Measurements from ENCODE around the gene SEC24B. TPM values are rescaled to one million over a fixed set of nuclear protein-coding genes. Genes with fewer than 3 reads are reported as not detected.

Gene SEC24B
- polyA plus RNA-seq, 1 donor from 2014 or later: 20.4 TPM

GRCh38 chr4:109552237-109552636, 118.6 kb downstream of the SEC24B start:
- Histone ChIP-seq H4K20me1 (ENCODE audit: insufficient read depth) (no peaks in the 10 kb centered on the region), H3K27ac (ENCODE audit: low read length) (no peak overlapping the region), H3K9me2 (ENCODE audit: insufficient read depth, low read length) (no peaks in the 10 kb centered on the region), H3F3A (ENCODE audit: insufficient read depth, low read length, poor library complexity, severe bottlenecking) (no peaks in the 10 kb centered on the region), H3K27me3 (ENCODE audit: insufficient read depth, low read depth, low read length) (no peaks in the 10 kb centered on the region), H3K9me3 (ENCODE audit: low read length) (no peaks in the 10 kb centered on the region), H3K79me2 (replicated peaks; ENCODE audit: insufficient read depth, low read length) (no peaks in the 10 kb centered on the region), H3K4me2 (ENCODE audit: low read length) (no peak overlapping the region), H2AFZ (ENCODE audit: low read depth, low read length) (no peak overlapping the region), H3K36me3 (ENCODE audit: insufficient read depth, low read length) (no peaks in the 10 kb centered on the region), H3K4me3 (ENCODE audit: low read length) (no peak overlapping the region), H3K9ac (ENCODE audit: low read length) (no peak overlapping the region)
- TF ChIP-seq RAD21 (conservative IDR thresholded peaks at IDR 0.05): no peak
- no peak for TF ChIP-seq REST (IDR thresholded peaks at IDR 0.05; ENCODE audit: borderline replicate concordance)
- TF ChIP-seq EP300 (conservative IDR thresholded peaks at IDR 0.05; ENCODE audit: poor library complexity, severe bottlenecking): no peak
- no peak for TF ChIP-seq POLR2AphosphoS5 (IDR thresholded peaks at IDR 0.05)
- TF ChIP-seq SMC3 (conservative IDR thresholded peaks at IDR 0.05; ENCODE audit: poor library complexity): no peak
- TF ChIP-seq MXI1 (conservative IDR thresholded peaks at IDR 0.05; ENCODE audit: poor library complexity, severe bottlenecking): no peak
- TF ChIP-seq EZH2 (IDR thresholded peaks at IDR 0.05; ENCODE audit: borderline replicate concordance, insufficient read depth, low read length, poor library complexity, severe bottlenecking): no peak
- TF ChIP-seq CTCF (IDR thresholded peaks at IDR 0.05; ENCODE audit: poor library complexity, severe bottlenecking): no peak
- no peak for TF ChIP-seq TAF1 (IDR thresholded peaks at IDR 0.05; ENCODE audit: low read depth)

- Histone ChIP-seq H2AFZ (ENCODE audit: low read depth, low read length) (no peak overlapping the region), H3K9me3 (ENCODE audit: low read length) (no peaks in the 10 kb centered on the region), H3K4me2 (ENCODE audit: low read length) (no peak overlapping the region), H3K9ac (ENCODE audit: low read length) (no peak overlapping the region), H3K36me3 (ENCODE audit: insufficient read depth, low read length) (no peaks in the 10 kb centered on the region), H3K27me3 (ENCODE audit: insufficient read depth, low read depth, low read length) (no peaks in the 10 kb centered on the region), H3F3A (ENCODE audit: insufficient read depth, low read length, poor library complexity, severe bottlenecking) (no peaks in the 10 kb centered on the region), H3K27ac (ENCODE audit: low read length) (no peak overlapping the region), H3K79me2 (replicated peaks; ENCODE audit: insufficient read depth, low read length) (no peaks in the 10 kb centered on the region), H3K4me3 (ENCODE audit: low read length) (no peak overlapping the region), H4K20me1 (ENCODE audit: insufficient read depth) (no peaks in the 10 kb centered on the region), H3K9me2 (ENCODE audit: insufficient read depth, low read length) (no peaks in the 10 kb centered on the region)
- TF ChIP-seq EZH2 (IDR thresholded peaks at IDR 0.05; ENCODE audit: borderline replicate concordance, insufficient read depth, low read length, poor library complexity, severe bottlenecking) (no peak), POLR2AphosphoS5 (IDR thresholded peaks at IDR 0.05) (no peak), RAD21 (conservative IDR thresholded peaks at IDR 0.05) (no peak), SMC3 (conservative IDR thresholded peaks at IDR 0.05; ENCODE audit: poor library complexity) (no peak), REST (IDR thresholded peaks at IDR 0.05; ENCODE audit: borderline replicate concordance) (no peak), CTCF (IDR thresholded peaks at IDR 0.05; ENCODE audit: poor library complexity, severe bottlenecking) (no peak), EP300 (conservative IDR thresholded peaks at IDR 0.05; ENCODE audit: poor library complexity, severe bottlenecking) (no peak), TAF1 (IDR thresholded peaks at IDR 0.05; ENCODE audit: low read depth) (no peak), MXI1 (conservative IDR thresholded peaks at IDR 0.05; ENCODE audit: poor library complexity, severe bottlenecking) (no peak)
Measured at GRCh38 chr4:109553130-109553529, 119.5 kb downstream of the SEC24B start.
